ENCODE results near the gene DENND4A.
"Not testable (repeated sequence)": the region's sequence is repeated elsewhere in the genome, so short reads cannot be mapped to it uniquely, and the experiment has no call there.

DENND4A gene

DNA sequence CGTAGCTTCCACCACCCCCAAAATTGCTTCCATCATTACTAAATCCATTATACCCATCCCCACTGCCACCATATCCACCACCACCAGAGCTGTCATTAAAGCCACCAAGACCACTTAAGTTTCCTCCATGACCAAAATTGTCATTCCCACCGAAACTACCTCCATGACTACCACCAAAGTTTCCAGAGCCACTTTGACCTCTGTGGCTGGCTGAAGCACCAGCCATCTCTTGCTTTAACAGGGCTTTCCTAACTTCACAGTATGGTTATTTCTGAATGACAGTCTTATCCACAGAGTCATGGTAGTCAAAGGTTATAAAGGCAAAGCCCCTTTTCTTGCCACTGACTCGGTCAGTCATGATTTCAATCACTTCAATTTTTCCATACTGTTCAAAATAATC is 24.3 kb upstream of the DENND4A start:
- Histone ChIP-seq H3K4me3 (ENCODE audit: insufficient read depth, low read length, poor library complexity, severe bottlenecking) (no peak overlapping the region), H3K27ac (ENCODE audit: low read depth, low read length) (peak overlapping the region; percentile 46)

DNA sequence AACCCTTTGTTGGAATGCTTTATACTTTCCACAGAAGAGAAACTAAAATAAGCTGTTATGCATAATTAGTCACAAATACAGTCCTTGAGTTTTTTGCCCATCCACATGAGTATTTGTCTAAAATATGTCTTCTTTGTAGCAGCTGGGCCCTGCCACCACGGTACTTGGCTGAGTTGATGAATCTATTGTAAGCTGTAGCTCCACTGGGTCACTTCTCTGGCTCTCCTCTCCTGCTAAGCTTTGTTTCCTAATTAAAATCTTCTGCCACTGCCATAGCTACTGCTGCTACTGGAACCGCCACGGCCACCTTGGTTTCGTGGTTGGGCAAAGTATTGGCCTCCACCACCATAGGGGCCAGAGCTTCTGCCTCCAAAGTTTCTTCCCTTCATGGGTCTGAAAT is 23.9 kb upstream of the DENND4A start:
- H3K9me2 ChIP-seq (replicated peaks; ENCODE audit: insufficient read depth, low read length); H3K9ac ChIP-seq (ENCODE audit: low read length); H3K27me3 ChIP-seq (ENCODE audit: low read length); H3K4me2 ChIP-seq (ENCODE audit: low read depth, low read length, poor library complexity, severe bottlenecking); H2AFZ ChIP-seq (ENCODE audit: low read depth, low read length, severe bottlenecking); H3K9me3 ChIP-seq (ENCODE audit: insufficient read depth, low read length); H3K36me3 ChIP-seq (ENCODE audit: low read length); H3K4me3 ChIP-seq (ENCODE audit: insufficient read depth, low read length, poor library complexity, severe bottlenecking); H3K79me2 ChIP-seq (ENCODE audit: insufficient read depth, low read length); H4K20me1 ChIP-seq (ENCODE audit: low read depth, low read length): not testable (repeated sequence)
- Histone ChIP-seq H3K27ac (ENCODE audit: low read depth, low read length) (peak overlapping the region; percentile 46), H3F3A (ENCODE audit: insufficient read depth) (peaks cover 65% of the 10 kb centered on the region)

More for the DNA sequence above, 24.3 kb upstream of the DENND4A start:
- Histone ChIP-seq H3K9me3 (ENCODE audit: insufficient read depth, low read length) (no peaks in the 10 kb centered on the region), H3K36me3 (ENCODE audit: low read length) (no peaks in the 10 kb centered on the region), H4K20me1 (ENCODE audit: low read depth, low read length) (no peaks in the 10 kb centered on the region), H2AFZ (ENCODE audit: low read depth, low read length, severe bottlenecking) (no peak overlapping the region), H3F3A (ENCODE audit: insufficient read depth) (peaks cover 65% of the 10 kb centered on the region), H3K9me2 (replicated peaks; ENCODE audit: insufficient read depth, low read length) (no peaks in the 10 kb centered on the region), H3K4me2 (ENCODE audit: low read depth, low read length, poor library complexity, severe bottlenecking) (no peak overlapping the region), H3K9ac (ENCODE audit: low read length) (no peak overlapping the region), H3K79me2 (ENCODE audit: insufficient read depth, low read length) (no peaks in the 10 kb centered on the region), H3K27me3 (ENCODE audit: low read length) (no peaks in the 10 kb centered on the region)
- TF ChIP-seq, protein P1, sequence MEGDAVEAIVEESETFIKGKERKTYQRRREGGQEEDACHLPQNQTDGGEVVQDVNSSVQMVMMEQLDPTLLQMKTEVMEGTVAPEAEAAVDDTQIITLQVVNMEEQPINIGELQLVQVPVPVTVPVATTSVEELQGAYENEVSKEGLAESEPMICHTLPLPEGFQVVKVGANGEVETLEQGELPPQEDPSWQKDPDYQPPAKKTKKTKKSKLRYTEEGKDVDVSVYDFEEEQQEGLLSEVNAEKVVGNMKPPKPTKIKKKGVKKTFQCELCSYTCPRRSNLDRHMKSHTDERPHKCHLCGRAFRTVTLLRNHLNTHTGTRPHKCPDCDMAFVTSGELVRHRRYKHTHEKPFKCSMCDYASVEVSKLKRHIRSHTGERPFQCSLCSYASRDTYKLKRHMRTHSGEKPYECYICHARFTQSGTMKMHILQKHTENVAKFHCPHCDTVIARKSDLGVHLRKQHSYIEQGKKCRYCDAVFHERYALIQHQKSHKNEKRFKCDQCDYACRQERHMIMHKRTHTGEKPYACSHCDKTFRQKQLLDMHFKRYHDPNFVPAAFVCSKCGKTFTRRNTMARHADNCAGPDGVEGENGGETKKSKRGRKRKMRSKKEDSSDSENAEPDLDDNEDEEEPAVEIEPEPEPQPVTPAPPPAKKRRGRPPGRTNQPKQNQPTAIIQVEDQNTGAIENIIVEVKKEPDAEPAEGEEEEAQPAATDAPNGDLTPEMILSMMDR (IDR thresholded peaks at IDR 0.05; ENCODE audit: insufficient read depth, low read length, poor library complexity, severe bottlenecking) = no peak
- no peak for TF ChIP-seq EZH2phosphoT487 (conservative IDR thresholded peaks at IDR 0.05; ENCODE audit: low read length)

DNA sequence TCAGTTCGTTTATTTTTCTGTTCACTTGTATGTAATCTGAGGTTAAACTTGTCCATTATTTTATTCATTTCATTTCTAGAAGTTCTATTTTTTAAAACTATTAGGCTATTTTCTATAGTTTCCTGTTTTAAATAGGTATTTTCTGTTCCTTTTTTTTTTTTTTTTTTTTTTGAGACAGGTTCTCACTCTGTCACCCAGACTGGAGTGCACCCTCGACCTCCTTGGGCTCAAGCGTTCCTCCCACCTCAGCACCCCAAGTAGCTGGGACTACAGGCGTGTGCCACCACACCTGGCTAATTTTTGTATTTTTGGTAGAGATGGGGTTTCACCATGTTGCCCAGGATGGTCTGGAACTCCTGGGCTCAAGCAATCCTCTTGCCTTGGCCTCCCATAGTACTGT is 22.2 kb upstream of the DENND4A start:
- not testable (repeated sequence) for H3K36me3 ChIP-seq (ENCODE audit: low read length); H4K20me1 ChIP-seq (ENCODE audit: low read depth, low read length); H3K79me2 ChIP-seq (ENCODE audit: insufficient read depth, low read length); H3K27me3 ChIP-seq (ENCODE audit: low read length); H3K9me3 ChIP-seq (ENCODE audit: insufficient read depth, low read length); H3K4me3 ChIP-seq (ENCODE audit: insufficient read depth, low read length, poor library complexity, severe bottlenecking); H2AFZ ChIP-seq (ENCODE audit: low read depth, low read length, severe bottlenecking); H3K9me2 ChIP-seq (replicated peaks; ENCODE audit: insufficient read depth, low read length)
- H3K4me2 ChIP-seq (ENCODE audit: low read depth, low read length, poor library complexity, severe bottlenecking) = peak overlapping the region; percentile 67
- H3K27ac ChIP-seq (ENCODE audit: low read depth, low read length) = peak overlapping the region; percentile 94
- peak overlapping the region; percentile 30 for H3K9ac ChIP-seq (ENCODE audit: low read length)
- H3F3A ChIP-seq (ENCODE audit: insufficient read depth) = peaks cover 67% of the 10 kb centered on the region

DNA sequence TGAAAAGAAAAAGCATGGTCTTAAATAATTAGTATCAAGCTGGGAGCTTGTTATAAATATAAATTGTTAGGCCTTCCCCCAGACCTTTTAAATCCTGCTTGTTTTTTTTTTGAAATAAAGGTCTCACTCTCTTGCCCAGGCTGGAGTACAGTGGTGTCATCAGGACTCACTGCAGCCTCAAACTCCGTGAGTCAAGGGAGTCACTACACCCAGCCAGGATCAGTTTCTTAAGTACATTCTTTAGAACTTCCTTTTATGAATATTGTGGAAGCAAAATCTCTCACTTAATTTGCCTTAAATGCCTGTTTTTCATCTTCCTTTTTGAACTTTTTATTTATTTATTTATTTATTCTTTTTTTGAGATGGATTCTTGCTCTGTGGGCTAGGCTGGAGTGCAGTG is 20.8 kb upstream of the DENND4A start:
- H3K36me3 ChIP-seq (ENCODE audit: low read length) = no peaks in the 10 kb centered on the region
- H3K27ac ChIP-seq (ENCODE audit: low read depth, low read length) = peak overlapping the region; percentile 94
- H2AFZ ChIP-seq (ENCODE audit: low read depth, low read length, severe bottlenecking) = peak overlapping the region; percentile 46
- H3K9ac ChIP-seq (ENCODE audit: low read length) = peak overlapping the region; percentile 30
- peaks cover 57% of the 10 kb centered on the region for H3F3A ChIP-seq (ENCODE audit: insufficient read depth)
- TF ChIP-seq EZH2phosphoT487 (conservative IDR thresholded peaks at IDR 0.05; ENCODE audit: low read length) = no peak
- TF ChIP-seq, protein P1 (IDR thresholded peaks at IDR 0.05; ENCODE audit: insufficient read depth, low read length, poor library complexity, severe bottlenecking) = no peak
- peak overlapping the region; percentile 67 for H3K4me2 ChIP-seq (ENCODE audit: low read depth, low read length, poor library complexity, severe bottlenecking)
- H3K9me3 ChIP-seq (ENCODE audit: insufficient read depth, low read length) = no peaks in the 10 kb centered on the region
- no peaks in the 10 kb centered on the region for H4K20me1 ChIP-seq (ENCODE audit: low read depth, low read length)
- no peaks in the 10 kb centered on the region for H3K79me2 ChIP-seq (ENCODE audit: insufficient read depth, low read length)
- H3K9me2 ChIP-seq (replicated peaks; ENCODE audit: insufficient read depth, low read length) = no peaks in the 10 kb centered on the region
- no peak overlapping the region for H3K4me3 ChIP-seq (ENCODE audit: insufficient read depth, low read length, poor library complexity, severe bottlenecking)
- H3K27me3 ChIP-seq (ENCODE audit: low read length) = no peaks in the 10 kb centered on the region
